ENCODE results near the gene BRAP. TPM values are rescaled to one million over a fixed set of nuclear protein-coding genes. Genes with fewer than 3 reads are reported as not detected.
"Not testable (repeated sequence)": the region's sequence is repeated elsewhere in the genome, so short reads cannot be mapped to it uniquely, and the experiment has no call there.

BRAP gene
- total RNA-seq, 2 experiments from 2014 or later: 14.2 to 19.7 TPM

GRCh38 chr12:111596985-111597830 lies 88.5 kb downstream of the BRAP start:
- intact Hi-C loops (cut with micrococcal nuclease; ENCODE audit: unreplicated experiment): loop anchor here (5.0 kb wide), 1 partner anchor 190 kb away; the partner anchor contains the start of gene SH2B3
- ChIA-PET POLR2A (no interaction called here), CTCF (ENCODE audit: unreplicated experiment) (no interaction called here)
- TSS peak; percentile 59 for BruUV-seq (replicated peaks)
- Histone ChIP-seq H4K20me1 (ENCODE audit: insufficient read depth, low read length) (peaks cover 26% of the 10 kb centered on the region), H3K9me2 (ENCODE audit: insufficient read depth, low read length) (no peaks in the 10 kb centered on the region), H3K4me1 (ENCODE audit: insufficient read depth, low read length, poor library complexity, severe bottlenecking) (peaks cover 38% of the 10 kb centered on the region), H3K4me3 (ENCODE audit: low read depth, low read length, poor library complexity, severe bottlenecking) (peak overlapping the region; percentile 97), H3K4me2 (ENCODE audit: low read length) (peak overlapping the region; percentile 82), H3K27ac (ENCODE audit: low read depth, low read length, poor library complexity, severe bottlenecking) (peak overlapping the region; percentile 57), H3K9me3 (ENCODE audit: low read length) (no peaks in the 10 kb centered on the region), H3K36me3 (ENCODE audit: insufficient read depth, low read length) (peaks cover 11% of the 10 kb centered on the region; the same call in 1 of the 2 replicates), H3K79me2 (ENCODE audit: insufficient read depth, low read depth, low read length) (peaks cover 66% of the 10 kb centered on the region), H2AFZ (ENCODE audit: low read length) (no peak overlapping the region)
- peak; percentile 59 for DNase-seq (ENCODE audit: low spot score)
- TF ChIP-seq CTCF (conservative IDR thresholded peaks at IDR 0.05; ENCODE audit: low read length): no peak
- no peak for TF ChIP-seq EZH2phosphoT487 (IDR thresholded peaks at IDR 0.05; ENCODE audit: borderline replicate concordance, low read depth, low read length)

DNA sequence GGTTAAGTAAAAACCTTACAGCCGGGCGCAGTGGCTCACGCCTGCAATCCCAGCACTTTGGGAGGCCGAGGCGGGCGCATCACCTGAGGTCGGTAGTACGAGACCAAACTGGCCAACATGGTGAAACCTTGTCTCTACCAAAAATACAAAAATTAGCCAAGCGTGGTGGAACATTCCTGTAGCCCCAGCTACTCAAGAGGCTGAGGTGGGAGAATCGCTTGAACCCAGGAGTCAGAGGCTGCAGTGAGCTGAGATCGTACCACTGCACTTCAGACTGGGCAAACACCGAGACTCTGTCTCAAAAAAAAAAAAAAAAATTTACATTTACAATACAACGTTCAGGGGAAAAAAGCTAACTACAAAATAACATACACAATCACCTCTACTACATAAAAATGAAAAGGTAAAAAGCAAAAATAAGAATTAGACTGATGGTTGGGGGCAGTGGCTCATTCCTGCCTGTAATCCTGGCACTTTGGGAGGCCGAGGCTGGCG lies 90.4 kb downstream of the BRAP start:
- H3K4me3 ChIP-seq (ENCODE audit: low read depth, low read length, poor library complexity, severe bottlenecking); BruUV-seq (replicated peaks); H2AFZ ChIP-seq (ENCODE audit: low read length); H3K9me2 ChIP-seq (ENCODE audit: insufficient read depth, low read length); DNase-seq (ENCODE audit: low spot score); H3K9me3 ChIP-seq (ENCODE audit: low read length); H3K27ac ChIP-seq (ENCODE audit: low read depth, low read length, poor library complexity, severe bottlenecking); CTCF ChIA-PET (ENCODE audit: unreplicated experiment): not testable (repeated sequence)
- Histone ChIP-seq H3K36me3 (ENCODE audit: insufficient read depth, low read length) (peaks cover 11% of the 10 kb centered on the region; the same call in 1 of the 2 replicates), H3K4me2 (ENCODE audit: low read length) (peak overlapping the region; percentile 82), H3K79me2 (ENCODE audit: insufficient read depth, low read depth, low read length) (peaks cover 84% of the 10 kb centered on the region), H4K20me1 (ENCODE audit: insufficient read depth, low read length) (peaks cover 26% of the 10 kb centered on the region), H3K4me1 (ENCODE audit: insufficient read depth, low read length, poor library complexity, severe bottlenecking) (peaks cover 36% of the 10 kb centered on the region)
- intact Hi-C loops (cut with micrococcal nuclease; ENCODE audit: unreplicated experiment): loop anchor here (1.0 to 5.0 kb wide), 2 partner anchors 91 to 188 kb away; partner anchors contain the start of genes ACAD10 and SH2B3
- POLR2A ChIA-PET: interaction anchor here (0.6 to 1.0 kb wide), 3 partner anchors 9 to 482 kb away, joined by 3 to 6 read pairs (median 3); no protein-coding TSS in a partner anchor

Other genes with a start within 250 kb of the BRAP start
- 21.2 and 36.1 TPM in 2 replicates for gene ATXN2, start 86.6 kb downstream of the BRAP start, total RNA-seq (2014; rRNA removed; shearing (Covaris generic))
- 81.4 and 89.0 TPM in 2 replicates for gene ATXN2, start 86.6 kb downstream of the BRAP start, total RNA-seq (2022)
- 13.1 and 15.0 TPM in 2 replicates for gene ACAD10, start 97 bp upstream of the BRAP start, total RNA-seq (2014; rRNA removed; shearing (Covaris generic))
- gene ACAD10, start 97 bp upstream of the BRAP start, total RNA-seq (2022): 33.1 and 35.3 TPM in 2 replicates
- gene ALDH2, start 81.0 kb upstream of the BRAP start, total RNA-seq (2014; rRNA removed; shearing (Covaris generic)): 16.8 and 19.9 TPM in 2 replicates
- 16.5 and 17.3 TPM in 2 replicates for gene ALDH2, start 81.0 kb upstream of the BRAP start, total RNA-seq (2022)
- gene MAPKAPK5, start 156.3 kb upstream of the BRAP start, total RNA-seq (2014; rRNA removed; shearing (Covaris generic)): 79.2 and 83.5 TPM in 2 replicates
- 74.6 and 76.5 TPM in 2 replicates for gene MAPKAPK5, start 156.3 kb upstream of the BRAP start, total RNA-seq (2022)

Measured in OCI-LY7 (cell line).